ENCODE results near the gene ARHGEF4. TPM values are rescaled to one million over a fixed set of nuclear protein-coding genes. Genes with fewer than 3 reads are reported as not detected.

ARHGEF4 gene
- total RNA-seq, 1 experiment from 2014 or later, result 26.6 TPM

DNA sequence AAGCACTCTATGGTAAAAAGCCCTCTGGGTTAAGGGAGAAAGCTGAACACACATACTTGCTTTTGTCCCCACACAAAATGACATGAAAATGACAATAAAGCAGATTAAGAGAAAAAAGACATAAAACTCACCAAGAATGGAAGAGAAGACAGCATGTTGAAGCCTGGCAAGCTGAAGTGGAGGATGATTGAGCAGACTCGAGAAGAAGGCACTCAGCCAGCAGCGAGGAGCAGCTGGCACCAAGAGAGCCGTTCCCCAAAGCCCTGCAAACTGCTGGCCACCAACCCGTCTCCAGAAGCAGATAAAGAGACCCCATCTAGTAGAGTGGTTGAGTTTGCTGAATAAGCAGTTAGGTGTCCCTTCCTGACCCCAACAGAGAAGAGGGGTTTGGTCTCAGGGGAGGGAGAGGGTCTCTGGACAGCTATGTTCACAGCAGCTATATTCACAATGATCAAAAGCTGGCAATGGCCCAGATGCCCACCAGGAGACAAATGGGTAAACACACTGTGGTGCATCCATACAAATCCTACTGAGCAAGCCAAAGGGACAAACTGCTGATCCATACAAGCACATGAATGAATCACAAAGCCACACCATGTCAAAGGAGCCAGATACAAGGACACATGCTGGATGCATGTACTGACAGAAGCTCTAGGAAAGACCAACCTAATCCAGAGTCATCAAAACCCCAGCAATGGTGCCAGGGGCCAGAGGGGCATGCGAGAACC lies 219.7 kb downstream of the ARHGEF4 start:
- Histone ChIP-seq H3K4me3 (replicated peaks in 1 of 2; ENCODE audit: low read depth in 1 of 2, low read length in 2 of 2) (no peak overlapping the region), H3K9me3 (ENCODE audit: control insufficient read depth in 1 of 2, insufficient read depth in 1 of 2, low read depth in 1 of 2, low read length in 2 of 2) (no peaks in the 10 kb centered on the region), H3K27ac (ENCODE audit: low read depth, low read length) (no peak overlapping the region), H3K36me3 (ENCODE audit: control insufficient read depth in 1 of 2, insufficient read depth in 2 of 2, low read length in 2 of 2) (peaks cover 44 to 46% of the 10 kb centered on the region in 2 experiments; a peak in 3 of 4 replicates), H3K27me3 (ENCODE audit: insufficient read depth, low read length) (no peaks in the 10 kb centered on the region), H3K79me2 (ENCODE audit: insufficient read depth, low read length) (peaks cover 93% of the 10 kb centered on the region), H3K4me2 (ENCODE audit: low read length) (no peak overlapping the region), H3K9ac (ENCODE audit: low read length) (no peak overlapping the region), H3K9me2 (ENCODE audit: insufficient read depth) (no peaks in the 10 kb centered on the region), H2AFZ (ENCODE audit: low read depth, low read length, poor library complexity, severe bottlenecking) (no peak overlapping the region), H4K20me1 (ENCODE audit: insufficient read depth) (peaks cover 9% of the 10 kb centered on the region; the same call in 1 of the 2 replicates), H3K4me1 (ENCODE audit: control insufficient read depth in 1 of 2, insufficient read depth in 2 of 2, low read length in 2 of 2) (no peaks in the 10 kb centered on the region)
- ChIA-PET RAD21 (ENCODE audit: low non-redundant PET in 1 of 2, low total read pairs in 2 of 2, uncharacterized antibody in 2 of 2, unreplicated experiment in 2 of 2) (no interaction called here), POLR2A (no interaction called here), CTCF (no interaction called here)
- BruUV-seq (replicated peaks), result no TSS peak
- ATAC-seq, result no peak
- intact Hi-C loops (cut with micrococcal nuclease), result no loop called here
- TF ChIP-seq ZNF274 (IDR thresholded peaks at IDR 0.05; ENCODE audit: low read depth, low read length), result no peak
- TF ChIP-seq SP1 (IDR thresholded peaks at IDR 0.05; ENCODE audit: low read depth), result no peak
- TF ChIP-seq, protein P1, sequence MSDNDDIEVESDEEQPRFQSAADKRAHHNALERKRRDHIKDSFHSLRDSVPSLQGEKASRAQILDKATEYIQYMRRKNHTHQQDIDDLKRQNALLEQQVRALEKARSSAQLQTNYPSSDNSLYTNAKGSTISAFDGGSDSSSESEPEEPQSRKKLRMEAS (IDR thresholded peaks at IDR 0.05), result no peak
- TF ChIP-seq RAD21 (IDR thresholded peaks at IDR 0.05; ENCODE audit: low read depth), result no peak
- TF ChIP-seq SRF (IDR thresholded peaks at IDR 0.05; ENCODE audit: low read depth), result no peak
- no peak for TF ChIP-seq CBX3 (IDR thresholded peaks at IDR 0.05; ENCODE audit: low read depth)
- TF ChIP-seq TCF7L2 (IDR thresholded peaks at IDR 0.05; ENCODE audit: borderline replicate concordance, extremely low read depth, insufficient read depth, insufficient read length), result no peak
- TF ChIP-seq ZFX (IDR thresholded peaks at IDR 0.05), result no peak
- no peak for TF ChIP-seq EZH2phosphoT487 (IDR thresholded peaks at IDR 0.05; ENCODE audit: borderline replicate concordance)
- TF ChIP-seq, protein P2, sequence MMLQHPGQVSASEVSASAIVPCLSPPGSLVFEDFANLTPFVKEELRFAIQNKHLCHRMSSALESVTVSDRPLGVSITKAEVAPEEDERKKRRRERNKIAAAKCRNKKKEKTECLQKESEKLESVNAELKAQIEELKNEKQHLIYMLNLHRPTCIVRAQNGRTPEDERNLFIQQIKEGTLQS (IDR thresholded peaks at IDR 0.05), result no peak
- no peak for TF ChIP-seq CEBPB (IDR thresholded peaks at IDR 0.05; ENCODE audit: low read depth)
- TF ChIP-seq, protein P3, sequence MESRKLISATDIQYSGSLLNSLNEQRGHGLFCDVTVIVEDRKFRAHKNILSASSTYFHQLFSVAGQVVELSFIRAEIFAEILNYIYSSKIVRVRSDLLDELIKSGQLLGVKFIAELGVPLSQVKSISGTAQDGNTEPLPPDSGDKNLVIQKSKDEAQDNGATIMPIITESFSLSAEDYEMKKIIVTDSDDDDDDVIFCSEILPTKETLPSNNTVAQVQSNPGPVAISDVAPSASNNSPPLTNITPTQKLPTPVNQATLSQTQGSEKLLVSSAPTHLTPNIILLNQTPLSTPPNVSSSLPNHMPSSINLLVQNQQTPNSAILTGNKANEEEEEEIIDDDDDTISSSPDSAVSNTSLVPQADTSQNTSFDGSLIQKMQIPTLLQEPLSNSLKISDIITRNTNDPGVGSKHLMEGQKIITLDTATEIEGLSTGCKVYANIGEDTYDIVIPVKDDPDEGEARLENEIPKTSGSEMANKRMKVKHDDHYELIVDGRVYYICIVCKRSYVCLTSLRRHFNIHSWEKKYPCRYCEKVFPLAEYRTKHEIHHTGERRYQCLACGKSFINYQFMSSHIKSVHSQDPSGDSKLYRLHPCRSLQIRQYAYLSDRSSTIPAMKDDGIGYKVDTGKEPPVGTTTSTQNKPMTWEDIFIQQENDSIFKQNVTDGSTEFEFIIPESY (IDR thresholded peaks at IDR 0.05; ENCODE audit: extremely low read depth, insufficient replicate concordance, low read length), result no peak
- TF ChIP-seq JUND (IDR thresholded peaks at IDR 0.05), result no peak
- no peak for TF ChIP-seq FOSL1 (IDR thresholded peaks at IDR 0.05; ENCODE audit: low read depth)
- no peak for DNase-seq (ENCODE audit: low read depth, low spot score)

Data from HCT116 (cell line).